OCI-LY3 (cell line): ENCODE data around the gene SLC4A7.

Source experiments
- CTCF ChIP-seq: fragments of 200-600, 300-600 bp; sonication (generic); IDR thresholded peaks from 2 replicates; pipeline ENCODE4 v1.5.1; 2014; ENCODE audit warnings: antibody characterized with exemption, low read length, low read depth
- EZH2phosphoT487 ChIP-seq: fragments of 200-600 bp; shearing (Covaris generic); IDR thresholded peaks from 2 replicates; pipeline ENCODE4 v1.6.1; 2018; ENCODE audit warnings: antibody characterized with exemption, mixed run types, low read depth

GRCh38 chr3:27340534-27340933, 143.7 kb downstream of the SLC4A7 start:
- TF ChIP-seq CTCF (no peak), EZH2phosphoT487 (no peak)
